ENCODE results near the gene AS3MT.
A peak's percentile ranks its signal among the peaks of the same experiment; 100 is the strongest.

AS3MT gene

DNA sequence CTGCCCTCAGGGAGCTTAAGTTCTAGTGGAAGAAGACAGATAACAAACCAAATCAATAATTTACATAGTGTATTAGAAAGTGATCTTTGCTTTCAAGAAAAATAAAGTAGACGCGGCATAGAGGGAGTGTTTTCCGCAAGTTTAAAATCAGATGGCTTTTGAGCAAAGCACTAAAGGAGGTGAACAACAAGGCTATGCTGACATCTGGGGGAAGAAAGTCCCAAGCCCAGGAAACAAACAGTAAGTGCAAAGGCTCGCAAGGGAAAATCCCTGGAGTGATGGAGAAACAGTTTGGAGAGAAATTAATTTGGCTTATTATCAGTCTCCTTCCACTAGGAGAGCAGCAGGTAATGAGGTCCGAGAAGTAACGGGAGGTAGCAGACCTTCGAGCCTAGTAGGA lies 46.9 kb downstream of the AS3MT start:
- TF ChIP-seq, protein P1, sequence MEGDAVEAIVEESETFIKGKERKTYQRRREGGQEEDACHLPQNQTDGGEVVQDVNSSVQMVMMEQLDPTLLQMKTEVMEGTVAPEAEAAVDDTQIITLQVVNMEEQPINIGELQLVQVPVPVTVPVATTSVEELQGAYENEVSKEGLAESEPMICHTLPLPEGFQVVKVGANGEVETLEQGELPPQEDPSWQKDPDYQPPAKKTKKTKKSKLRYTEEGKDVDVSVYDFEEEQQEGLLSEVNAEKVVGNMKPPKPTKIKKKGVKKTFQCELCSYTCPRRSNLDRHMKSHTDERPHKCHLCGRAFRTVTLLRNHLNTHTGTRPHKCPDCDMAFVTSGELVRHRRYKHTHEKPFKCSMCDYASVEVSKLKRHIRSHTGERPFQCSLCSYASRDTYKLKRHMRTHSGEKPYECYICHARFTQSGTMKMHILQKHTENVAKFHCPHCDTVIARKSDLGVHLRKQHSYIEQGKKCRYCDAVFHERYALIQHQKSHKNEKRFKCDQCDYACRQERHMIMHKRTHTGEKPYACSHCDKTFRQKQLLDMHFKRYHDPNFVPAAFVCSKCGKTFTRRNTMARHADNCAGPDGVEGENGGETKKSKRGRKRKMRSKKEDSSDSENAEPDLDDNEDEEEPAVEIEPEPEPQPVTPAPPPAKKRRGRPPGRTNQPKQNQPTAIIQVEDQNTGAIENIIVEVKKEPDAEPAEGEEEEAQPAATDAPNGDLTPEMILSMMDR (IDR thresholded peaks at IDR 0.05; ENCODE audit: borderline replicate concordance, insufficient read depth, low read depth, low read length) = no peak
- H3K4me3 ChIP-seq (ENCODE audit: low read depth, low read length) = no peak overlapping the region

DNA sequence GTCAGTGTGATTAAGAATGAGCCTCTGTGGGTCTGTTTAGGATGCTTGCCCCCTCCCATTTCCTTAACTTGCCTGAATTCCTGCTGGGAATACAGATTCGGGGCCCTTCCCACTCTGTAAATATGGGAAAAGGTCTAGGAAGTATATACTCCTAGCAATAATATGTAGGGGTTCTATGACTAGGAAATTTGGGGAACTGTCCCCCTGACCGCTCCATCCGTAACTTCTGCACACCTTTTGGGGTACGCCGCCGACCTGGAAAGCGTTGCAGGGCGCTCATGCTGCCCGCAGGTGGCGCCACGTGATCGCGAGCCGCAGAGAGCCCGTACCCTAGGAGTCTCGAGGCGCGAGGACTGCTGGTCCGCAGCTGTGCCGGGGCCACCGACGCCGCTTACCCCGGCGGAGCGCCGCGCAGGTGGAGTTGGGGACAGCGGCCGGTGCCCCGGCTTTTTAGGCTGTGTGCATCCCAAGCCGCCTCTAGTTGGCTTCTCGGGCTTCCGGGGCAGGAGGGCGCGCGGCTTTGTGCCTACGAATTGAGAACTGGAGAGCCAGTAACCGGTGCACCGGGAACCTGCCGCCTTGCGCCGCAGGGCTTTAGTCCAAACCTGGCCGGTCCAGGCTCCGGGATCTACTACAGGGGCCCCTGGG lies 48.2 kb downstream of the AS3MT start:
- H3K4me3 ChIP-seq (ENCODE audit: low read depth, low read length) = peak overlapping the region; percentile 95
- TF ChIP-seq, protein P1 (IDR thresholded peaks at IDR 0.05; ENCODE audit: borderline replicate concordance, insufficient read depth, low read depth, low read length) = peak; percentile 95

DNA sequence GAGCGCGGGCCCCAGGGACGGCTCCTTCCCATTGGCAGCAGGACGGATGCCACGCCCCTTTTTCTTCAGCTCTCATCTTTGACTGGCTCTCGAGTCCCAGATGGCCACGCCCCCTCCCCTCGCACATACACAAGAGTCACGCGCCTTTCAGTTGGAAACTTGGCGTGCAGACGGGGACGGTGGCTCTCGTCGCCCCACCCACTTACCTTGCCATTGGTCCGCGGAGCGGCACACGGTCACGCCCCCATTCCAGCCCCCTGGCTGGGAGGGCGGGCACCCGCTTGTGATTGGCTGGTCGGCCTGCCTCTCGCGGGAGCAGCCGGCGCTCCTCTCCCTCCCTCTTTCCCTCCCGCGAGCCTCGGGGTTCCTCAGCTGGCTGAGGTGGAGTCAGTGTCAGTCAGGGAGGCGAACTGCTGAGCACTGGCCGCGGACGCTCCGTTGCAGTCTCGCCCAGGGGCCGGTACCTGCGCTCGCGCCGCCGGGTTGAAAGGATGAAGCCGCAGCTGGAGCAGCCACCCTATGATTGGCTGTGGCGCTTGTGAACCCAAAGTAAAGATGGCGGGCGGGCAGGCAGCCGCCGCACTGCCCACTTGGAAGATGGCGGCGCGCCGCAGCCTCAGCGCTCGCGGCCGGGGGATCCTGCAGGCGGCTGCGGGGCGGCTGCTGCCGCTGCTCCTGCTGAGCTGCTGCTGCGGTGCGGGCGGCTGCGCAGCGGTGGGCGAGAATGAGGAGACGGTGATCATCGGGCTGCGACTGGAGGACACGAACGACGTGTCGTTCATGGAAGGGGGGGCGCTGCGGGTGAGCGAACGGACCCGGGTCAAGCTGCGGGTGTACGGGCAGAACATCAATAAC lies 48.9 kb downstream of the AS3MT start, which contains the start of gene CNNM2:
Gene CNNM2, plus strand, starts transcription at position 333 of the 855 bp plus-strand sequence. Its CDS starts 187 bp downstream, at position 520.
- H3K4me3 ChIP-seq (ENCODE audit: low read depth, low read length) = peak within 1 kb of the TSS; percentile 95
- TF ChIP-seq, protein P1 (IDR thresholded peaks at IDR 0.05; ENCODE audit: borderline replicate concordance, insufficient read depth, low read depth, low read length) = no peak

DNA sequence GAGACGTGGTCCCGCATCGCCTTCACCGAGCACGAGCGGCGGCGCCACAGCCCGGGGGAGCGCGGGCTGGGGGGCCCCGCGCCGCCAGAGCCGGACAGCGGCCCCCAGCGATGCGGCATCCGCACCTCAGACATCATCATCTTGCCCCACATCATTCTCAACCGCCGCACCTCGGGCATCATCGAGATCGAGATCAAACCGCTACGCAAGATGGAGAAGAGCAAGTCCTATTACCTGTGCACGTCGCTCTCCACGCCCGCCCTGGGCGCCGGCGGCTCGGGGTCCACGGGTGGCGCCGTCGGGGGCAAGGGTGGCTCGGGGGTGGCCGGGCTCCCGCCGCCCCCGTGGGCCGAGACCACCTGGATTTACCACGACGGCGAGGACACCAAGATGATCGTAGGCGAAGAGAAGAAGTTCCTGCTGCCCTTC lies 49.6 kb downstream of the AS3MT start:
- TF ChIP-seq, protein P1 (IDR thresholded peaks at IDR 0.05; ENCODE audit: borderline replicate concordance, insufficient read depth, low read depth, low read length) = no peak
- H3K4me3 ChIP-seq (ENCODE audit: low read depth, low read length) = peak overlapping the region; percentile 95

DNA sequence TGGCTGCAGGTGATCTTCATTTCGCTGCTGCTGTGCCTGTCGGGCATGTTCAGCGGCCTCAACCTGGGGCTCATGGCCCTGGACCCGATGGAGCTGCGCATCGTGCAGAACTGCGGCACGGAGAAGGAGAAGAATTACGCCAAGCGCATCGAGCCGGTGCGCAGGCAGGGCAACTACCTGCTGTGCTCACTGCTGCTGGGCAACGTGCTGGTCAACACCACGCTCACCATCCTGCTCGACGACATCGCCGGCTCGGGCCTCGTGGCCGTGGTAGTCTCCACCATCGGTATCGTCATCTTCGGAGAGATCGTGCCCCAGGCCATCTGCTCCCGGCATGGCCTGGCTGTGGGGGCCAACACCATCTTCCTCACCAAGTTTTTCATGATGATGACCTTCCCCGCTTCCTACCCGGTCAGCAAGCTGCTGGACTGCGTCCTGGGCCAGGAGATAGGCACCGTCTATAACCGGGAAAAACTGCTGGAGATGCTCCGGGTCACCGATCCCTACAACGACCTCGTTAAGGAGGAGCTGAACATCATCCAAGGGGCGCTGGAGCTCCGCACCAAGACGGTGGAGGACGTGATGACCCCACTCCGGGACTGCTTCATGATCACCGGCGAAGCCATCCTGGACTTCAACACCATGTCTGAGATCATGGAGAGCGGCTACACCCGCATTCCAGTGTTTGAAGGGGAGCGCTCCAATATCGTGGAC lies 50.1 kb downstream of the AS3MT start:
- H3K4me3 ChIP-seq (ENCODE audit: low read depth, low read length) = peak overlapping the region; percentile 95
- TF ChIP-seq, protein P1 (IDR thresholded peaks at IDR 0.05; ENCODE audit: borderline replicate concordance, insufficient read depth, low read depth, low read length) = no peak

DNA sequence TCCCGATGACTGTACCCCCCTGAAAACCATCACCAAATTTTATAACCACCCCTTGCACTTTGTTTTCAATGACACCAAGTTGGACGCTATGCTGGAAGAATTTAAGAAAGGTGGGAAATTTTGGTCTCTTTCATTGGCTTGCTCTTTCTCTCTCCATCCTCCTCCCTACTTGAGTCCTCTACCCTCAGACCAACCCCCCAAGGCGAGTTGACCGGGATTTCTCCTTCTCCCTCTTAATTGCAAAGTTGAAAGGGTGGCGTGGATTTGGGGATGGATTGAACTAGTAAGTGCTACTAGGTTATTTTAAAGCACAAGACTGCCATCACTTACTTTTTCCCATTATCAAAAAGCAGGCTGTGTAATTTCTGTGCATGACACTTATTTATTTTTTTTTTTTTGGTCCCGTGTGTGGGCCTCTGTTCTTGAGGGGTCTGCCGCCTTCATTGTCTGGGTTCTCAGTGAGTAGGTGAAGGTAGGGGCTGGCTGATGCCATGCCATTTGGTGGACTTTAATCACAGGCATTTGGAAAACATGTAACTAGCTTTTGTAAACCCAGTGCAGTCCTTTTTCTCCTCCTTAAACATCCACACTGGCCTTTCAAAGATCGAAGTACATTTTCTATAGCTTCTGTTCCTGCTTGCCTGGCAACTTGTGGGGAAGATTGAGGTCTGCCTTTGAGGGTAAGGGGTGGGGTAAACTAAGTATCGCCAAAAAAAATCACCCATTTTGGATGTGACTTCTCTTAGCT lies 50.9 kb downstream of the AS3MT start:
- TF ChIP-seq, protein P1 (IDR thresholded peaks at IDR 0.05; ENCODE audit: borderline replicate concordance, insufficient read depth, low read depth, low read length) = no peak
- H3K4me3 ChIP-seq (ENCODE audit: low read depth, low read length) = peak overlapping the region; percentile 24

Measured in GM12875 (cell line).